ENCODE data around the gene ITIH6.

ITIH6 gene

GRCh38 chrX:54708404-54708803 is 89.7 kb downstream of the ITIH6 start:
- no peak for DNase-seq (ENCODE audit: low spot score in 2 of 2)
- no peak overlapping the region for H3K4me3 Mint-ChIP-seq
- no peak for ATAC-seq
- no peaks in the 10 kb centered on the region for H3K4me1 Mint-ChIP-seq
- no peaks in the 10 kb centered on the region for H3K9me3 Mint-ChIP-seq
- no peak overlapping the region for H3K27ac Mint-ChIP-seq
- H3K36me3 Mint-ChIP-seq = no peaks in the 10 kb centered on the region

All from stimulated activated effector memory CD8-positive, alpha-beta T cell treated with anti-CD3 and anti-CD28 coated beads, Interleukin-12 subunit alpha, Interleukin-12 subunit beta, amount 100 ng/mL, for 72 hours (primary cell).